Testis (tissue), 3 donors: ENCODE data around the gene VAV1. TPM values are rescaled to one million over a fixed set of nuclear protein-coding genes. Genes with fewer than 3 reads are reported as not detected.

Experiments used
- DNase-seq: peaks from one replicate; pipeline ENCODE4 v3.0.0-alpha.2; 2019
- H3K27ac ChIP-seq, 2 donors: fragments of 200-600 bp; sonication (generic); one replicate each; pipeline ENCODE4 v1.5.1; 2019
- H3K27me3 ChIP-seq: fragments of 200-600 bp; sonication (generic); one replicate; pipeline ENCODE4 v1.5.1; 2019
- H3K36me3 ChIP-seq: fragments of 200-600 bp; sonication (generic); one replicate; pipeline ENCODE4 v1.5.1; 2017; ENCODE audit warnings: low read depth; ENCODE audit errors: missing control alignments
- H3K4me1 ChIP-seq: fragments of 200-600 bp; sonication (generic); one replicate; pipeline ENCODE4 v1.5.1; 2019
- H3K4me3 ChIP-seq, 2 donors: fragments of 200-600 bp; sonication (generic); one replicate each; pipeline ENCODE4 v1.5.1; 2017 to 2019
- H3K9me3 ChIP-seq: fragments of 200-600 bp; sonication (generic); one replicate; pipeline ENCODE4 v1.5.1; 2017
- POLR2A ChIP-seq: fragments of 450-650 bp; IDR thresholded peaks from one replicate; pipeline ENCODE4 v1.6.1; 2017; ENCODE audit warnings: antibody characterized with exemption, mild to moderate bottlenecking, moderate library complexity
- WGBS, 2 donors: methylation state at CpG; one replicate each; pipeline ENCODE4 v1.1.5; 2018; 5-methylcytosine and 5-hydroxymethylcytosine counted together
- intact Hi-C: fragments of 100-400 bp; cut with DNase I; formaldehyde crosslinking; loops from one replicate; pipeline ENCODE4 v1.15.1; 2023; ENCODE audit warnings: low total_unique reads
- polyA plus RNA-seq: library from polyadenylated mRNA; stranded (reverse); fragments of 350-450 nt; fragmentation: Illumina TruSeq; extraction: RNeasy Lipid Tissue Mini Kit (QIAGEN cat#74804); gene quantifications from one replicate; pipeline ENCODE4 v1.2.3, GENCODE V29; 2014; ENCODE audit warnings: low read depth, low replicate concordance; ENCODE audit not compliant: insufficient read depth
- total RNA-seq, 2 donors: library from RNA; depleted of rRNA; stranded (reverse); fragments of >200 nt; gene quantifications; one replicate each; pipeline ENCODE4 v1.2.3, GENCODE V29; 2016
- TF ChIP-seq, protein P1 (sequence below), 3 experiments: fragments of 450-650 bp in 2 of 3; fragments of 200-600 bp in 1 of 3; sonication (generic) in 1 of 3; IDR thresholded peaks; one replicate each; pipeline ENCODE4 v1.5.1; 2016 to 2019; ENCODE audit warnings: antibody characterized with exemption in 3 of 3, mild to moderate bottlenecking in 2 of 3, moderate library complexity in 1 of 3

Gene VAV1
- total and polyA plus RNA-seq, 3 donors from 2014 or later = 1.1 to 8.9 (median 4.5) TPM

DNA sequence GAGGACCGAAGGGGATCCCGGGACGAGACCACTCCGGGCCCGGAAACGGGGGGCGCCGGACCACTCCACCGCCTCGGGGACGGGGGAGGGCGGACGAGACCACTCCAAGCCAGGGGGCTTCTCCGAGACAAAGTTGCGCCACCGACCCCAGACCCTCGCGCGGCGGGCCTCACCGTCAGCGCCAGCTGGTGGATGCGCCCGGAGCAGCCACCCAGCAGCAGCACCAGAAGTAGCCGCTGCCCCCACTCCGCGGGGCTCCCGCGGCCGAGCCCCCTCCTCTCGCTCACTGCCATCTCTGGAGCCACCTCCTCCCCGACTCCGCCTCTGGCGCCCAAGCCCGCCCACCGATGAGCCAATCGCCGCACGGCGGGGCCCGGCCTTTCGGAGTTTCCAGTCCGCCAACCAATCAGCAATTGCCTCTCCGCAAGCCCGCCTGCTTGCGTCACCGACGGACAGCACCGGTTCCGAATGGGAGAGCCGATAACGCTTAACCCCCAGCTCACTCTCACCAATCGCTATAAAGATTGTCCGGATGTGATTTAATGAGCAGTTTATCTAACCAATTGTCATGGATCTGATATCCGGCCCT, 35.1 kb upstream of the VAV1 start, which contains the start of gene GPR108:
Gene GPR108, minus strand, starts transcription at position 297 of the 589 bp plus-strand sequence. Its CDS starts 4 bp downstream, at position 293.
- H3K4me1 ChIP-seq = peaks cover 27% of the 10 kb centered on the region

DNA sequence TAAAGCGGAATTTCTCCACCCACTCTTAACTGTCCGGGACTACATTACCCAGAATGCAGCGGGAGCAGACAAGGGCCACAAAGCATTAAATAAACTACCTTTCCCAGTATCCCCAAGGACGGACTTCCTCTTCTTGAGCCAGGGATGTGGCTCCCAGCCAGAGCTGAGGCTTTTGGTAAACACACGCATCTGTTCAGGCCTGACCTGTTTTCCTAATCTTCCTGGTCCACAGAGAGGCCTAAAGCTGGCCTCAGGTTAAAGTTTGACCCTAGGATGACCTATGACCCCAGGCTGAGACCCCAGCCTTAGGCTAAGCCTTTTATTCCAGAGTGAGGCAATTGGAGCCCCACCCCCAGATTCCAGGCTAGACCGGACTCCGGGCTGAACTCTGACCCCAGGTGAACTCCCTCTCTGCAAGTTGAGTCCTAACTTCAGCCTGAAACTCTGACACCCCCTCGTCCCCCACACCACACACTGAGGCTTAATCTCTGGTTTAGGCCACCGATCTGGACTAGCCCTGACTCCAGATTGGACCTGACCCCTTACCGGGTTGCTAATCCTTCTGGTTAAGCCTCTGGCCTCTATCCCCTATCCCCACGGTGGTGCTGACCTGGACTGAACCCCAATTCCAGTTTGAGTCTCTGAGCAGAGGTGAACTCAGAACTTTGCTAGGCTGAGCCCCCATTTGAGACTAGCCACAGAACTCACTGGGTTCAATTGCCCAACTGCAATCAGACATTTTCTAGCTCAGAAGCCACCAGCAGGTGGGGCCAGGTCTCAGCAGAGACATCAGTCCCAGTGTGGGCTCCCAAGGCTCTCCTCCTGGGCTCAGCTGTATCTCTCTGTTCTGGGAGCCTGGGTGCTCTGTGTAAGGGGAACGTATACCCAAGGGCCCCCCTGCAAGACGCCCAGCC, 34.4 kb upstream of the VAV1 start:
- H3K4me1 ChIP-seq = peaks cover 27% of the 10 kb centered on the region
- no peaks in the 10 kb centered on the region for H3K27me3 ChIP-seq
- H3K4me3 ChIP-seq = peak overlapping the region in 1 of 2 donors; percentile 88
- 0 to 11% methylated on average over 4 to 13 of the region's 13 CpGs for WGBS, 2 donors
- H3K27ac ChIP-seq = peak overlapping the region; percentile 81 to 94
- intact Hi-C loops = no loop called here
- peak; percentile 99 for DNase-seq
- no peak for TF ChIP-seq POLR2A
- TF ChIP-seq, protein P1, sequence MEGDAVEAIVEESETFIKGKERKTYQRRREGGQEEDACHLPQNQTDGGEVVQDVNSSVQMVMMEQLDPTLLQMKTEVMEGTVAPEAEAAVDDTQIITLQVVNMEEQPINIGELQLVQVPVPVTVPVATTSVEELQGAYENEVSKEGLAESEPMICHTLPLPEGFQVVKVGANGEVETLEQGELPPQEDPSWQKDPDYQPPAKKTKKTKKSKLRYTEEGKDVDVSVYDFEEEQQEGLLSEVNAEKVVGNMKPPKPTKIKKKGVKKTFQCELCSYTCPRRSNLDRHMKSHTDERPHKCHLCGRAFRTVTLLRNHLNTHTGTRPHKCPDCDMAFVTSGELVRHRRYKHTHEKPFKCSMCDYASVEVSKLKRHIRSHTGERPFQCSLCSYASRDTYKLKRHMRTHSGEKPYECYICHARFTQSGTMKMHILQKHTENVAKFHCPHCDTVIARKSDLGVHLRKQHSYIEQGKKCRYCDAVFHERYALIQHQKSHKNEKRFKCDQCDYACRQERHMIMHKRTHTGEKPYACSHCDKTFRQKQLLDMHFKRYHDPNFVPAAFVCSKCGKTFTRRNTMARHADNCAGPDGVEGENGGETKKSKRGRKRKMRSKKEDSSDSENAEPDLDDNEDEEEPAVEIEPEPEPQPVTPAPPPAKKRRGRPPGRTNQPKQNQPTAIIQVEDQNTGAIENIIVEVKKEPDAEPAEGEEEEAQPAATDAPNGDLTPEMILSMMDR (IDR thresholded peaks at IDR 0.05) = peak; percentile 47 to 74 (median 64)
- no peaks in the 10 kb centered on the region for H3K36me3 ChIP-seq
- no peaks in the 10 kb centered on the region for H3K9me3 ChIP-seq

More for the DNA sequence above, 35.1 kb upstream of the VAV1 start, which contains the start of gene GPR108:
- WGBS, 2 donors = 0% methylated on average over 54 of the region's 55 CpGs; no CpG with 5 or more reads in 1 of the 2 donors
- Histone ChIP-seq H3K27ac (peak within 1 kb of the TSS; percentile 99 to 100), H3K27me3 (no peaks in the 10 kb centered on the region), H3K36me3 (no peaks in the 10 kb centered on the region), H3K4me3 (peak within 1 kb of the TSS; percentile 83 to 88), H3K9me3 (no peaks in the 10 kb centered on the region)
- intact Hi-C loops = no loop called here
- TF ChIP-seq, protein P1 (IDR thresholded peaks at IDR 0.05) = no peak
- no peak for TF ChIP-seq POLR2A
- DNase-seq = peak; percentile 100

DNA sequence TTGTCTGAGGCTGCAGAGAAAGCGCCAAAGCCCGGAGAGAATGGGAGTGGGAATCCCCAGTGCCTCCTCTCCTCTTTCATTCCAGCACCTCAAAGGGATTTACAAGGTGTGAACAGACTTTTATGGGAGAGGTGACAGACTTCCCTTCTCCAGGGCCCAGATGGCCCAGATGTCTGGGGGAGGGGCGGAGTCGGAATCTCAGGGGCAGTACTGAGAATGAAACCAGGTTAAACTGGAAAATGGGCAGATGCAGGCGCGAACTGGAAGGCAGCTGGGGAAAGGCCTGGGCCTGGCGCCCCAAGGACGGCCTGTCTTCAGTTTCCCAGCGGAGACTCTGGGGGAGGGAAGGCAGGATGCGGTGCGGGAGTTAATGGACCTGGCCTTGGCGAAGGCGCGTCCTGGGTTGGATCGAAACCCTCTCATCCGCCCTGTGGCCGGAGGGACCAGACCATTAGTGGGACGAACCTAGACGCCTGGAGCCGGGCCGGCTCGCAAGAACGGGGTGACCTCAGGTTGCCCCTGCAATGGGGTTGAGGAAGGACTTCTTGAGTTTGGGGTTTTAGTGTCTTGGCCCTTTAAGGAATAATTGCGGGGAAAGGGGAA, 33.6 kb upstream of the VAV1 start:
- peak; percentile 61 for DNase-seq
- TF ChIP-seq, protein P1 (IDR thresholded peaks at IDR 0.05) = no peak
- TF ChIP-seq POLR2A = no peak
- no peaks in the 10 kb centered on the region for H3K36me3 ChIP-seq
- no peaks in the 10 kb centered on the region for H3K27me3 ChIP-seq
- H3K9me3 ChIP-seq = no peaks in the 10 kb centered on the region
- 0 to 1% methylated on average over 21 to 24 of the region's 24 CpGs for WGBS, 2 donors
- peak overlapping the region; percentile 36 to 88 for H3K4me3 ChIP-seq
- H3K27ac ChIP-seq = peak overlapping the region; percentile 81 to 94
- H3K4me1 ChIP-seq = peaks cover 30% of the 10 kb centered on the region
- intact Hi-C loops = no loop called here

DNA sequence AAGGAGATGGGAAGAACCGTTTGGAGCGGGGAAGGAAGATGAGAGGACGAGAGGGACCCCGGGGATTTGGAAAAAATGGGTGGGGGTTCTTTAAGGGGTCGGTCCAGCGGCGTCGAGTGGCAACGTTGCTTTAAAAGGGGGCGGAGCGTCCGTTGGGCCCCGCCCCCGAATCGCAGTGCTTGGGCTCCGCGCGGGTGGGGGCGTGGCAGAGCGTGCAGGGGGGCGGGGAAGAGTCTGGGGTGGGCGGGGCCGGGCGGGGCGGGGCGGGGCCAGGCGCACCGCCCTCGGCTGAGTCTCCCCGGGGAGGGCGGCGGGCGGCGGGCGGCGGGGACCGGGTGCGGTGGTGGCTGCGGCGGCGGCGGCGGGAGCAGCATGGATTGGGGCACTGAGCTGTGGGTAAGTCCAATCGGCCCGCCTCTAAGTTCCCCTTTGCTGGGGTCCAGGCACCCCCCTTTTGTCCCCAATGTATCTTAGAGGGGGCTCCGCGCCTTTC, 33.1 kb upstream of the VAV1 start, which contains the start of gene TRIP10:
Gene TRIP10, plus strand, starts transcription at position 291 of the 493 bp plus-strand sequence. Its CDS starts 82 bp downstream, at position 373.
- DNase-seq = peak; percentile 93
- Histone ChIP-seq H3K4me1 (peaks cover 35% of the 10 kb centered on the region), H3K27me3 (no peaks in the 10 kb centered on the region), H3K9me3 (no peaks in the 10 kb centered on the region), H3K36me3 (no peaks in the 10 kb centered on the region), H3K4me3 (peak within 1 kb of the TSS; percentile 75 to 88), H3K27ac (peak within 1 kb of the TSS; percentile 81 to 94)
- intact Hi-C loops = no loop called here
- TF ChIP-seq, protein P1 (IDR thresholded peaks at IDR 0.05) = no peak
- TF ChIP-seq POLR2A = no peak
- WGBS, 2 donors = 0% methylated on average over 14 to 19 of the region's 47 CpGs
